Measurements from ENCODE around the gene SFN.
"Not testable (repeated sequence)": the region's sequence is repeated elsewhere in the genome, so short reads cannot be mapped to it uniquely, and the experiment has no call there.

SFN gene

GRCh38 chr1:26864610-26865480, 1.9 kb downstream of the SFN start:
- TF ChIP-seq EZH2phosphoT487 (IDR thresholded peaks at IDR 0.05; ENCODE audit: low read depth) = no peak
- no peak for TF ChIP-seq CTCF (IDR thresholded peaks at IDR 0.05; ENCODE audit: low read depth, low read length)
- Histone ChIP-seq H3K4me1 (ENCODE audit: low read length) (peaks cover 10% of the 10 kb centered on the region; the same call in 1 of the 2 replicates), H2AFZ (ENCODE audit: low read depth, low read length) (no peak overlapping the region), H3K9ac (ENCODE audit: low read length) (peak overlapping the region; percentile 100), H4K20me1 (ENCODE audit: insufficient read depth, low read length) (no peaks in the 10 kb centered on the region), H3K27me3 (ENCODE audit: low read depth, low read length) (no peaks in the 10 kb centered on the region), H3K4me3 (ENCODE audit: low read length) (peak overlapping the region; percentile 95), H3K79me2 (ENCODE audit: low read length) (no peaks in the 10 kb centered on the region), H3K4me2 (ENCODE audit: low read length) (peak overlapping the region; percentile 98), H3K36me3 (replicated peaks; ENCODE audit: low read depth, low read length) (no peaks in the 10 kb centered on the region), H3K27ac (ENCODE audit: low read length) (peak overlapping the region; percentile 98), H3K9me3 (ENCODE audit: insufficient read depth, low read length) (no peaks in the 10 kb centered on the region)

- not testable (repeated sequence) for H3K4me2 ChIP-seq (ENCODE audit: low read length); H3K4me3 ChIP-seq (ENCODE audit: low read length); H4K20me1 ChIP-seq (ENCODE audit: insufficient read depth, low read length); H3K27me3 ChIP-seq (ENCODE audit: low read depth, low read length); H3K79me2 ChIP-seq (ENCODE audit: low read length); H3K36me3 ChIP-seq (replicated peaks; ENCODE audit: low read depth, low read length); H2AFZ ChIP-seq (ENCODE audit: low read depth, low read length); H3K4me1 ChIP-seq (ENCODE audit: low read length); H3K9me3 ChIP-seq (ENCODE audit: insufficient read depth, low read length); H3K27ac ChIP-seq (ENCODE audit: low read length); H3K9ac ChIP-seq (ENCODE audit: low read length)
Observed at GRCh38 chr1:26873097-26873496, 10.1 kb downstream of the SFN start.

- no peaks in the 10 kb centered on the region for H3K27me3 ChIP-seq (ENCODE audit: low read depth, low read length)
- H3K9me3 ChIP-seq (ENCODE audit: insufficient read depth, low read length) = no peaks in the 10 kb centered on the region
- no peaks in the 10 kb centered on the region for H4K20me1 ChIP-seq (ENCODE audit: insufficient read depth, low read length)
- peaks cover 9% of the 10 kb centered on the region for H3K36me3 ChIP-seq (replicated peaks; ENCODE audit: low read depth, low read length)
- no peak overlapping the region for H3K4me2 ChIP-seq (ENCODE audit: low read length)
- no peak overlapping the region for H2AFZ ChIP-seq (ENCODE audit: low read depth, low read length)
- H3K27ac ChIP-seq (ENCODE audit: low read length) = no peak overlapping the region
- H3K4me3 ChIP-seq (ENCODE audit: low read length) = no peak overlapping the region
- no peak for TF ChIP-seq EZH2phosphoT487 (IDR thresholded peaks at IDR 0.05; ENCODE audit: low read depth)
- no peaks in the 10 kb centered on the region for H3K79me2 ChIP-seq (ENCODE audit: low read length)
- no peak overlapping the region for H3K9ac ChIP-seq (ENCODE audit: low read length)
- 0 out of 2 replicates have a peak, but pooled peaks cover 4% of the 10 kb centered on the region for H3K4me1 ChIP-seq (ENCODE audit: low read length)
Observed at GRCh38 chr1:26874896-26875295, 11.9 kb downstream of the SFN start.

- H3K27ac ChIP-seq (ENCODE audit: low read length) = no peak overlapping the region
Observed at GRCh38 chr1:26877326-26877725, 14.4 kb downstream of the SFN start.

More at GRCh38 chr1:26877326-26877725, 14.4 kb downstream of the SFN start:
- Histone ChIP-seq H3K9ac (ENCODE audit: low read length) (no peak overlapping the region), H3K27me3 (ENCODE audit: low read depth, low read length) (no peaks in the 10 kb centered on the region), H3K4me2 (ENCODE audit: low read length) (no peak overlapping the region), H4K20me1 (ENCODE audit: insufficient read depth, low read length) (no peaks in the 10 kb centered on the region), H2AFZ (ENCODE audit: low read depth, low read length) (no peak overlapping the region), H3K79me2 (ENCODE audit: low read length) (no peaks in the 10 kb centered on the region), H3K4me1 (ENCODE audit: low read length) (0 out of 2 replicates have a peak, but pooled peaks cover 4% of the 10 kb centered on the region), H3K4me3 (ENCODE audit: low read length) (no peak overlapping the region), H3K36me3 (replicated peaks; ENCODE audit: low read depth, low read length) (peaks cover 14% of the 10 kb centered on the region), H3K9me3 (ENCODE audit: insufficient read depth, low read length) (no peaks in the 10 kb centered on the region)
- TF ChIP-seq EZH2phosphoT487 (IDR thresholded peaks at IDR 0.05; ENCODE audit: low read depth) (no peak), CTCF (IDR thresholded peaks at IDR 0.05; ENCODE audit: low read depth, low read length) (no peak)

All from OCI-LY3 (cell line).